Activated CD4-positive, alpha-beta T cell treated with anti-CD3 and anti-CD28 coated beads for 36 hours (primary cell): Measurements from ENCODE around the gene TRIM17. TPM values are rescaled to one million over a fixed set of nuclear protein-coding genes. Genes with fewer than 3 reads are reported as not detected.
A peak's percentile ranks its signal among the peaks of the same experiment; 100 is the strongest.

Experiments used
- ATAC-seq: fragments of 200-7000 bp; cut with Tn5 transposase; one replicate; pipeline ENCODE4 v1.10.0; 2021; ENCODE audit warnings: mild to moderate bottlenecking, moderate library complexity
- CTCF ChIA-PET: fragments of 350-600 bp; sonication (Branson Sonifier 250); formaldehyde crosslinking; loops from one replicate; lab custom pipeline; 2021; ENCODE audit warnings: antibody characterized with exemption; lab: Charles Lee
- POLR2A ChIA-PET: fragments of 350-600 bp; sonication (Branson Sonifier 250); formaldehyde crosslinking; loops from one replicate; lab custom pipeline; 2021; ENCODE audit warnings: antibody characterized with exemption, inconsistent platforms; lab: Charles Lee
- DNase-seq: peaks from one replicate; pipeline ENCODE4 v3.0.0-alpha.2; 2020
- H3K27ac Mint-ChIP-seq: one replicate; pipeline ENCODE4 v1.8.0; 2021; ENCODE audit warnings: mixed read lengths
- H3K27me3 Mint-ChIP-seq: one replicate; pipeline ENCODE4 v1.8.0; 2021; ENCODE audit warnings: mixed read lengths
- H3K36me3 Mint-ChIP-seq: one replicate; pipeline ENCODE4 v1.8.0; 2021; ENCODE audit warnings: low read depth, mixed read lengths
- H3K4me1 Mint-ChIP-seq: one replicate; pipeline ENCODE4 v1.8.0; 2021; ENCODE audit warnings: mixed read lengths
- H3K4me3 Mint-ChIP-seq: one replicate; pipeline ENCODE4 v1.8.0; 2021; ENCODE audit warnings: mild to moderate bottlenecking, moderate library complexity, mixed read lengths
- H3K9me3 Mint-ChIP-seq: one replicate; pipeline ENCODE4 v1.8.0; 2021; ENCODE audit warnings: low read depth, mixed read lengths
- intact Hi-C, 2 experiments: fragments of 100-400 bp; cut with DNase I in 1 of 2; cut with micrococcal nuclease in 1 of 2; formaldehyde crosslinking; loops; one replicate each; pipeline versions ENCODE4 v1.14.2 to v1.15.1; 2022 to 2024; cut with DNase I, micrococcal nuclease
- total RNA-seq, 2 experiments: library from RNA; stranded (reverse); gene quantifications; one replicate each; pipeline ENCODE4 v1.2.3, GENCODE V29; 2021

The TRIM17 gene
- total RNA-seq, 2 experiments from 2014 or later: 1.2 to 1.3 TPM

GRCh38 chr1:228408041-228408868 is 8.4 kb downstream of the TRIM17 start:
- POLR2A ChIA-PET: no interaction called here
- no peak for ATAC-seq
- CTCF ChIA-PET: no interaction called here
- peaks cover 22% of the 10 kb centered on the region for H3K36me3 Mint-ChIP-seq
- DNase-seq: no peak
- H3K27me3 Mint-ChIP-seq: no peaks in the 10 kb centered on the region
- no peak overlapping the region for H3K27ac Mint-ChIP-seq
- H3K4me1 Mint-ChIP-seq: peaks cover 29% of the 10 kb centered on the region
- no peaks in the 10 kb centered on the region for H3K9me3 Mint-ChIP-seq
- peak overlapping the region; percentile 92 for H3K4me3 Mint-ChIP-seq
- intact Hi-C loops: loop anchor here (5.0 to 10.0 kb wide), 3 partner anchors 273 to 1659 kb away; partner anchors contain the start of gene GALNT2 (in 1 of the 2)

DNA sequence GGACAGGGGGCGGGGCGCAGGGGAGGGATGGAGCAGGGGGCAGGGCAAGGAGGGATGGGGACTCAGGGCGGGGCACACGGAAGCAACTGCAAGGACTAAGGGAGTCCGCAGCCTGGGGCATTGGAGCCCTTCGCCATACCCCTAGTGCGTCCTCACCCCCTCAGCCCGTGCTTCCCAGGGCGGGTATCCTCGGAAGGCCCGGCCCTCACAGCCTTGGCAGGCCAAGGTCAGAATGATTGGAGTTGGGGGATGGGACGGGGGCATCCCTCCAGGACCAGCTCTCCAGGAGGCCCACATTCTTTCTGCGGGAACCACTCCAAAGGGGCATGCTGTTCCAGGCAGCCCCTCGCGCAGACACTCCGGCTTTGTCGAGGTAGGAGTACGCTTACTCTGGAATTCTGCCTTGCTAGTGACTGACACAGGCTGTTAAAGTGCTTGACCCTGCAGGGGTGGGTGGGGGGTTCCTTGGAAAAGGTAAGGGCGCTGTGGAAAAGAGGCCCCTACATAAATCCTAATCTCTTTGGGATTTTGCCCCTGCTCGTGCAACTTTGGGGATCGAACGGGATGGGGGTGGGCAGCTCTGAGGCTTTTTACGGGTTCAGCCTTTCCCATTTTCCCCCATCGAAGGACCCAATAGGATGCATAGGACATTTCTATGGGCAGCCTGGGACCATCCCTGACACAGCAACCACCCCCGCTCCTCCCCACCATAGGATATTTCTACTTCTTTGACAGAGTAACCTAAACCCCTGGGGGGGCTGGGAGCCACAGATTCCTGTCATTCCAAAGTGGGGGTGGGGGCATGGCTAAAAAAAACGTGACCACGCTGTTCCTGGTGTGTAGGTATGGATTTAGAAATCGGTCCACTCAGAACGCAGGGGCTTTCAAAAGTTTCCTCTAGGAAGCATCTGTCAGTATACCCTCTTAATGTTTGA is 9.3 kb downstream of the TRIM17 start:
- CTCF ChIA-PET: no interaction called here
- POLR2A ChIA-PET: interaction anchor here (1.5 to 2.2 kb wide), 2 partner anchors 51 to 242 kb away, joined by 4 to 14 read pairs; partner anchors contain the start of gene IBA57
- ATAC-seq: no peak

DNA sequence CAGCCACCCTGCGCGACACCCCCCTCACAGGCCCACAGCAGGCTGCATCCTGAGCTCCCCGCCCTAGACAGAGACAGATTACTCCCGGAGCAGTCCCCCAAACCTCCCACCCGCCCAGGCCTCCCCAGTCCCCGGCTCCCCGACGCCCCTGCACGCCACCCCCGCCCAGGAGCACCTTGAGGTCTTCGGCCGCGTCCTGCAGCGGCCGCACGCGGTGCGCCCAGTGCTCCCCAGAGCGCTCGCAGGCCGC is 10.8 kb downstream of the TRIM17 start:
- intact Hi-C loops: loop anchor here (1.0 to 10.0 kb wide), 12 partner anchors 27 to 1661 kb away; partner anchors contain the start of genes ARF1 (in 1 of the 2), GALNT2 (in 1 of the 2), GUK1 (in 1 of the 2) and JMJD4 (in 1 of the 2)
- Mint-ChIP-seq H3K27me3 (no peaks in the 10 kb centered on the region), H3K9me3 (no peaks in the 10 kb centered on the region), H3K4me1 (peaks cover 46% of the 10 kb centered on the region), H3K4me3 (peak overlapping the region; percentile 92), H3K27ac (peak overlapping the region; percentile 93), H3K36me3 (peaks cover 36% of the 10 kb centered on the region)
- ChIA-PET CTCF (interaction anchor here (0.5 to 1.4 kb wide), 5 partner anchors 18 to 241 kb away, joined by 3 to 6 read pairs (median 3); no protein-coding TSS in a partner anchor), POLR2A (interaction anchor here (1.5 to 2.2 kb wide), 2 partner anchors 52 to 240 kb away, joined by 4 to 14 read pairs; partner anchors contain the start of gene IBA57)
- no peak for ATAC-seq
- DNase-seq: no peak

More for the DNA sequence above, 9.3 kb downstream of the TRIM17 start:
- Mint-ChIP-seq H3K4me3 (peak overlapping the region; percentile 92), H3K27me3 (no peaks in the 10 kb centered on the region), H3K36me3 (peaks cover 30% of the 10 kb centered on the region), H3K4me1 (peaks cover 38% of the 10 kb centered on the region), H3K27ac (peak overlapping the region; percentile 65), H3K9me3 (no peaks in the 10 kb centered on the region)
- DNase-seq: no peak
- intact Hi-C loops: loop anchor here (1.0 to 10.0 kb wide), 11 partner anchors 29 to 1660 kb away; partner anchors contain the start of genes GALNT2 (in 1 of the 2), IBA57 (in 1 of the 2), JMJD4 (in 1 of the 2) and MRPL55 (in 1 of the 2)

- ChIA-PET CTCF (interaction anchor here (0.5 to 1.4 kb wide), 7 partner anchors 17 to 240 kb away, joined by 3 to 6 read pairs (median 3); no protein-coding TSS in a partner anchor), POLR2A (interaction anchor here (0.7 to 2.2 kb wide), 5 partner anchors 43 to 240 kb away, joined by 3 to 14 read pairs (median 3); partner anchors contain the start of gene IBA57)
- intact Hi-C loops: loop anchor here (5.0 to 10.0 kb wide), 3 partner anchors 271 to 1662 kb away; partner anchors contain the start of gene GALNT2 (in 1 of the 2)
- Mint-ChIP-seq H3K27me3 (no peaks in the 10 kb centered on the region), H3K9me3 (no peaks in the 10 kb centered on the region), H3K27ac (peak overlapping the region; percentile 93), H3K36me3 (peaks cover 40% of the 10 kb centered on the region), H3K4me1 (peaks cover 46% of the 10 kb centered on the region), H3K4me3 (peak overlapping the region; percentile 92)
- DNase-seq: no peak
- no peak for ATAC-seq
Measured at GRCh38 chr1:228405200-228405978, 11.3 kb downstream of the TRIM17 start.

- H3K9me3 Mint-ChIP-seq: no peaks in the 10 kb centered on the region
- H3K4me1 Mint-ChIP-seq: peaks cover 50% of the 10 kb centered on the region
- POLR2A ChIA-PET: interaction anchor here (0.5 to 1.3 kb wide), 5 partner anchors 9 to 75 kb away, joined by 3 to 5 read pairs (median 3); a partner anchor contains a TSS
- H3K27me3 Mint-ChIP-seq: no peaks in the 10 kb centered on the region
- H3K36me3 Mint-ChIP-seq: peaks cover 47% of the 10 kb centered on the region
- peak; percentile 38 for DNase-seq
- CTCF ChIA-PET: interaction anchor here (0.6 to 1.2 kb wide), 4 partner anchors 18 to 239 kb away, joined by 3 to 5 read pairs (median 4); no protein-coding TSS in a partner anchor
- no peak for ATAC-seq
- peak overlapping the region; percentile 93 for H3K27ac Mint-ChIP-seq
- intact Hi-C loops: loop anchor here in 1 of 2 experiments (10.0 kb wide), 2 partner anchors 269 to 1469 kb away; no protein-coding TSS in a partner anchor
- H3K4me3 Mint-ChIP-seq: peak overlapping the region; percentile 92
Measured at GRCh38 chr1:228404107-228404720, 12.4 kb downstream of the TRIM17 start.

DNA sequence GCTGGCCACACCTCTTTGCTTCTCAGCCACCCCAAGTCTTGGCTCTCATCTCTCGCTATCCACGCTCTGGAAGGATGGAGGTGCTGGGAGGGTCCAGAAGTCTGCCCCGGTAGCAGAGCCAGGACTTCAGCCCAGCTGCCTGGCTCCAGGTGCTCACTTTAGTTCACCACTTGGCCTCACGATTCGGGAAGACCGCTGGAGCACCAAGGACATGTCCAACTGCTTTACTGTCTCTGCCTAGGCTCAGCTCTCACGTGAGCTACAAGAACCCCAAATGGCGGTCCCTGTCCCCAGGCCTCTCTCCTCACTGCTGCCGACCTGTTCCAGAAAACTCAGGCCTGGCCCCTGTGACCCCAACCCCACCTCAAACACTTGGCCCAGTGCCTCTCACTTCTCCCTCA is 13.4 kb downstream of the TRIM17 start:
- Mint-ChIP-seq H3K27me3 (no peaks in the 10 kb centered on the region), H3K36me3 (peaks cover 47% of the 10 kb centered on the region), H3K27ac (peak overlapping the region; percentile 93), H3K4me1 (peaks cover 48% of the 10 kb centered on the region), H3K9me3 (no peaks in the 10 kb centered on the region), H3K4me3 (no peak overlapping the region)
- ChIA-PET CTCF (interaction anchor here (0.8 to 1.1 kb wide), 2 partner anchors 19 to 272 kb away, joined by 4 read pairs; no protein-coding TSS in a partner anchor), POLR2A (interaction anchor here (0.5 kb wide), 1 partner anchor 20 kb away, joined by 7 read pairs; no protein-coding TSS in a partner anchor)
- DNase-seq (no peak), ATAC-seq (no peak)
- intact Hi-C loops: loop anchor here in 1 of 2 experiments (10.0 kb wide), 2 partner anchors 268 to 1468 kb away; no protein-coding TSS in a partner anchor

- no peak overlapping the region for H3K4me3 Mint-ChIP-seq
- no peaks in the 10 kb centered on the region for H3K27me3 Mint-ChIP-seq
- no peak for ATAC-seq
- peaks cover 47% of the 10 kb centered on the region for H3K36me3 Mint-ChIP-seq
- intact Hi-C loops: loop anchor here in 1 of 2 experiments (10.0 kb wide), 2 partner anchors 268 to 1468 kb away; no protein-coding TSS in a partner anchor
- ChIA-PET CTCF (interaction anchor here (0.8 kb wide), 1 partner anchor 272 kb away, joined by 4 read pairs; no protein-coding TSS in a partner anchor), POLR2A (no interaction called here)
- H3K27ac Mint-ChIP-seq: no peak overlapping the region
- DNase-seq: no peak
- peaks cover 51% of the 10 kb centered on the region for H3K4me1 Mint-ChIP-seq
- no peaks in the 10 kb centered on the region for H3K9me3 Mint-ChIP-seq
Measured at GRCh38 chr1:228402641-228403025, 14.0 kb downstream of the TRIM17 start.

DNA sequence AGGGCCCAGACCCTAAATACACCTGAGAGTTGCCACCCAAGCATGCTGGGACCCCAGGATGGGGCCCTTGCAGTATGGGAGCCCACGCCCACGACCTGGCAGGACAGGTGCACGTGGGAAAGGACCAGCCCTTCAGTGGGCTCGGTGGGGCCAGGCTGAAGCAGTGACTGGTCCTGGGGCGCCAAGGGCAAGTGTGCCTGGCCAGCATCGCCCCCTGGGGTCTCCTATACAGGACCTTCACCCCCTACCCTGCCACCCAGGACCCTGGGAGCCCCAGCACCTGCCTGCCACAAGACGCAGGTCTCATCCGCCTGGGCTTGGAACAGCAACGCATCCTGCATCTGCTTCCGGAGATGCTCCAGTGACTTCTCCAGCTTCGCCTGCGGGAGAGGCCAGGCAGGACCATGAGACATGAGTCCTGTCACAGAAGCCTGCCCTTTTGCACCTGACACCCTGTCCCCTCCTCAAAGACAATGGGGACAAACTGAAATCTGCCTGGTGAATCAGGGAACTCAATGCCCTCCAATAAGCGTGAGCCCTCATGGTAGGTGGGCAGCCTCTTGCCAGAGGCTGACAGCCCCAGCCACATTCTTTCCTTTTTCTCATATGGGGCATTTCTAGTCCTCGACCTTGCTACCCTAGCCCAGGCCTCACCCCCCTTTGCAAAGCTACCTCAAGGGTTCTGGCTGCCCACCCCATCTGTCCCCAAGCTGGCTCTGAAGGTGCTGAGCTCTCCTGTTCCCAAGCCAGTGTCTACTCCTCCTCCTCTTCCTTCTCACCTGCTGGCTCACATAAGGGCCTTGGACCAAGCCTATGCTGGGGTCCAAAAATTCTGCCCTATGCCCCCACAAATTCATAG is 14.7 kb downstream of the TRIM17 start:
- ChIA-PET POLR2A (interaction anchor here (0.6 kb wide), 1 partner anchor 45 kb away, joined by 3 read pairs; no protein-coding TSS in a partner anchor), CTCF (interaction anchor here (0.8 kb wide), 1 partner anchor 271 kb away, joined by 4 read pairs; no protein-coding TSS in a partner anchor)
- H3K36me3 Mint-ChIP-seq: peaks cover 47% of the 10 kb centered on the region
- H3K27me3 Mint-ChIP-seq: no peaks in the 10 kb centered on the region
- H3K27ac Mint-ChIP-seq: no peak overlapping the region
- ATAC-seq (no peak), DNase-seq (no peak)
- intact Hi-C loops: loop anchor here in 1 of 2 experiments (10.0 kb wide), 2 partner anchors 267 to 1467 kb away; no protein-coding TSS in a partner anchor
- H3K4me1 Mint-ChIP-seq: peaks cover 52% of the 10 kb centered on the region
- H3K9me3 Mint-ChIP-seq: no peaks in the 10 kb centered on the region
- H3K4me3 Mint-ChIP-seq: no peak overlapping the region
